ENCODE measurements around the gene ARL8B. TPM values are rescaled to one million over a fixed set of nuclear protein-coding genes. Genes with fewer than 3 reads are reported as not detected.

Gene ARL8B
- total RNA-seq, 1 experiment from 2014 or later = 29.0 TPM

DNA sequence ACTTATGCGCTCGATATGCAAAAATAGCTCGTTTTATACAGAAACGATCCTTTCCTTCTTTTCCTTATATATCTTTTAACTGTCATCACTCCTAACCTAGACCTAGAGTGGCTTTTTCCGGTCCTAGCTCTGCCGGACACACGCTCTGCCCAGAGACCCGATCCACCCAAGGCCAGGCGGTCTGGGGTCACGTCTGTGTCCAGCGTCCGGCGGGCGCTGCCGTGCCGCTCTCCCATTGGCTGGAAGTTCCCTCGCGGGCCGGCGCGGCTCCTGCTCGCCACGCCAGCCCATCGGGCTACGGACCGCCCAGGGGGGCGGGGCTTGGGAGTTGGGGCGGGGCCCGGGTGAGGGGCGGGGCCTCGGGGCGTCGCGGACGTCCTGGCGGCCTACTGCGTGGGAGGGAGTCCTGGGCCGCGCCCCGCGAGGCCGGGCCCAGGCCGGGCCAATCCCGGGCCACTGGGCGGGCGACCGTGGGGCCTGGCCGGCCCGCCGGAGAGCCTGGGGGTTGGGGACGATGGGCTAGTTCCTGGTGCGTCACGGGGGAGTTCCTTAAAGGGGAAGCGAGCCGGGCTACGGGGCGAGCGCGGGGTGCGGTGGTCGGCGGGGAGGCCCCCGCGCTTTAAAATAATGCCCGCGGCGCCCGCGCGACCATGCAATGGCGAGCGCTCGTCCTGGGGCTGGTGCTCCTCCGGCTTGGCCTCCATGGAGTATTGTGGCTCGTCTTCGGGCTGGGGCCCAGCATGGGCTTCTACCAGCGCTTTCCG lies 65.2 kb downstream of the ARL8B start, which contains the start of gene EDEM1:
Gene EDEM1 (plus strand): TSS at position 552 of the 764 bp plus-strand sequence. CDS start 99 bp downstream, at position 651.
- no peak within 1 kb of the TSS for H4K91ac ChIP-seq (ENCODE audit: insufficient read length, low read depth, low read length)
- H3K27ac Mint-ChIP-seq = peak within 1 kb of the TSS; percentile 71 to 96 (median 84); a peak in 6 of 7 replicates
- peak within 1 kb of the TSS; percentile 23; the same call in 1 of the 2 replicates for H3K14ac ChIP-seq (ENCODE audit: insufficient read depth, low read length)
- H3K79me2 ChIP-seq (ENCODE audit: insufficient read depth, low read length) = peaks cover 7% of the 10 kb centered on the region; the same call in 1 of the 2 replicates
- WGBS (ENCODE audit: extremely low coverage, insufficient read length, low lambda C conversion rate) = no CpG with 5 or more reads among the region's 78 CpGs
- peaks cover 6% of the 10 kb centered on the region; the same call in 1 of the 2 replicates for H3K4me1 ChIP-seq (ENCODE audit: insufficient read depth, low read length)
- H3K23me2 ChIP-seq (ENCODE audit: insufficient read length, low read depth, low read length, poor library complexity, severe bottlenecking) = peaks cover 10% of the 10 kb centered on the region
- no peak within 1 kb of the TSS for H2BK12ac ChIP-seq (ENCODE audit: insufficient read length, low read depth, low read length)
- H3K27me3 ChIP-seq (ENCODE audit: insufficient read depth, low read length) = no peaks in the 10 kb centered on the region
- no peak within 1 kb of the TSS for H4K8ac ChIP-seq (replicated peaks; ENCODE audit: insufficient read length, low read depth, low read length)
- peaks cover 28 to 41% of the 10 kb centered on the region in 2 experiments for H3K4me1 Mint-ChIP-seq
- H3K56ac ChIP-seq (ENCODE audit: insufficient read length, low read depth, low read length) = no peak within 1 kb of the TSS
- H3K9me3 ChIP-seq (ENCODE audit: control insufficient read depth, low read depth, low read length) = no peaks in the 10 kb centered on the region
- H3K27ac ChIP-seq (ENCODE audit: insufficient read length, low read depth, low read length) = no peak within 1 kb of the TSS
- H2AFZ ChIP-seq (ENCODE audit: low read length) = peak within 1 kb of the TSS; percentile 54
- H3K4ac ChIP-seq (ENCODE audit: low read depth, low read length) = no peak within 1 kb of the TSS
- no peak within 1 kb of the TSS for H3K18ac ChIP-seq (ENCODE audit: insufficient read length, low read depth, low read length)
- H3K79me1 ChIP-seq (ENCODE audit: insufficient read depth, low read depth, low read length, poor library complexity, severe bottlenecking) = no peaks in the 10 kb centered on the region
- peak within 1 kb of the TSS; percentile 96 for H3K4me2 ChIP-seq (ENCODE audit: insufficient read depth, insufficient read length, low read length)
- H3K36me3 Mint-ChIP-seq (ENCODE audit: insufficient read depth in 1 of 3, low read depth in 3 of 3) = peaks cover 5 to 8% (median 6%) of the 10 kb centered on the region in 3 experiments; a peak in 6 of 7 replicates
- H3K23ac ChIP-seq (ENCODE audit: insufficient read length, low read depth, low read length) = no peak within 1 kb of the TSS
- peak within 1 kb of the TSS; percentile 76 for H3K9ac ChIP-seq (ENCODE audit: extremely low read depth, insufficient read length, low read length)
- no peak within 1 kb of the TSS for H2BK20ac ChIP-seq (ENCODE audit: low read depth, low read length, poor library complexity, severe bottlenecking)
- H4K5ac ChIP-seq (ENCODE audit: insufficient read length, low read depth, low read length) = no peak within 1 kb of the TSS
- H3T11ph ChIP-seq (ENCODE audit: low read length) = no peak within 1 kb of the TSS
- H2BK5ac ChIP-seq (ENCODE audit: insufficient read length, low read length) = no peak within 1 kb of the TSS
- H3K4me3 Mint-ChIP-seq = peak within 1 kb of the TSS; percentile 88 to 97
- no peak within 1 kb of the TSS for H2BK120ac ChIP-seq (ENCODE audit: low read depth, low read length, poor library complexity, severe bottlenecking)
- no peaks in the 10 kb centered on the region for H4K20me1 ChIP-seq (ENCODE audit: control insufficient read depth, insufficient read depth, insufficient read length)
- TF ChIP-seq, protein P1, sequence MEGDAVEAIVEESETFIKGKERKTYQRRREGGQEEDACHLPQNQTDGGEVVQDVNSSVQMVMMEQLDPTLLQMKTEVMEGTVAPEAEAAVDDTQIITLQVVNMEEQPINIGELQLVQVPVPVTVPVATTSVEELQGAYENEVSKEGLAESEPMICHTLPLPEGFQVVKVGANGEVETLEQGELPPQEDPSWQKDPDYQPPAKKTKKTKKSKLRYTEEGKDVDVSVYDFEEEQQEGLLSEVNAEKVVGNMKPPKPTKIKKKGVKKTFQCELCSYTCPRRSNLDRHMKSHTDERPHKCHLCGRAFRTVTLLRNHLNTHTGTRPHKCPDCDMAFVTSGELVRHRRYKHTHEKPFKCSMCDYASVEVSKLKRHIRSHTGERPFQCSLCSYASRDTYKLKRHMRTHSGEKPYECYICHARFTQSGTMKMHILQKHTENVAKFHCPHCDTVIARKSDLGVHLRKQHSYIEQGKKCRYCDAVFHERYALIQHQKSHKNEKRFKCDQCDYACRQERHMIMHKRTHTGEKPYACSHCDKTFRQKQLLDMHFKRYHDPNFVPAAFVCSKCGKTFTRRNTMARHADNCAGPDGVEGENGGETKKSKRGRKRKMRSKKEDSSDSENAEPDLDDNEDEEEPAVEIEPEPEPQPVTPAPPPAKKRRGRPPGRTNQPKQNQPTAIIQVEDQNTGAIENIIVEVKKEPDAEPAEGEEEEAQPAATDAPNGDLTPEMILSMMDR (conservative IDR thresholded peaks at IDR 0.05) = no peak
- no peak within 1 kb of the TSS for H2BK15ac ChIP-seq (ENCODE audit: low read depth, low read length)
- peaks cover 5% of the 10 kb centered on the region for H3K27me3 Mint-ChIP-seq (ENCODE audit: low read depth)
- no peaks in the 10 kb centered on the region for H3K9me3 Mint-ChIP-seq
- peak; percentile 95 for DNase-seq
- H2AK5ac ChIP-seq (ENCODE audit: insufficient read length, low read length) = no peak within 1 kb of the TSS
